Caco-2 (cell line): ENCODE data around the gene SH3BP2. TPM values are rescaled to one million over a fixed set of nuclear protein-coding genes. Genes with fewer than 3 reads are reported as not detected.

Source experiments
- BruUV-seq: library from RNA; stranded (reverse); fragments of 400-500 nt; replicated peaks from 2 replicates; lab custom pipeline; 2021; lab: Mats Ljungman, UMichigan
- CTCF ChIA-PET: fragments of 300-600 bp; sonication (Branson Sonifier 250); formaldehyde crosslinking; loops from one replicate; lab custom pipeline; 2022; ENCODE audit warnings: antibody characterized with exemption; lab: Charles Lee
- POLR2A ChIA-PET: fragments of 300-600 bp; sonication (Branson Sonifier 250); formaldehyde crosslinking; loops from one replicate; lab custom pipeline; 2022; ENCODE audit warnings: antibody characterized with exemption; lab: Charles Lee
- DNase-seq, 2 experiments: peaks; one replicate each; pipeline versions ENCODE4 v3.0.0 to v3.0.0-alpha.2; 2020 to 2022
- H3K27me3 ChIP-seq: replicated peaks from 2 replicates; pipeline ENCODE4 v1.6.0; 2011; ENCODE audit warnings: low read length; ENCODE audit not compliant: control insufficient read depth, insufficient read depth
- H3K36me3 ChIP-seq: 2 replicates; pipeline ENCODE4 v1.5.1; 2011; ENCODE audit warnings: low read length; ENCODE audit not compliant: control insufficient read depth, insufficient read depth
- H3K4me1 ChIP-seq: fragments of 250-450 bp; sonication (Bioruptor Pico); 2 replicates; pipeline ENCODE4 v1.5.1; 2020; ENCODE audit warnings: mild to moderate bottlenecking
- H3K4me3 ChIP-seq: 2 replicates; pipeline ENCODE4 v1.5.1; 2011; ENCODE audit warnings: low read depth, mild to moderate bottlenecking, control low read depth, low read length
- H3K9me3 ChIP-seq: fragments of 250-450 bp; sonication (Bioruptor Pico); 2 replicates; pipeline ENCODE4 v1.5.1; 2020; ENCODE audit warnings: mild to moderate bottlenecking, moderate library complexity
- H3K27ac Mint-ChIP-seq: one replicate; pipeline ENCODE4 v1.8.0; 2022; ENCODE audit warnings: mixed read lengths; ENCODE audit not compliant: unreplicated experiment
- H3K27me3 Mint-ChIP-seq: one replicate; pipeline ENCODE4 v1.8.0; 2022; ENCODE audit warnings: mixed read lengths; ENCODE audit not compliant: insufficient read depth, unreplicated experiment
- H3K36me3 Mint-ChIP-seq: one replicate; pipeline ENCODE4 v1.8.0; 2022; ENCODE audit warnings: mild to moderate bottlenecking, mixed read lengths; ENCODE audit not compliant: insufficient read depth, unreplicated experiment
- H3K4me1 Mint-ChIP-seq: one replicate; pipeline ENCODE4 v1.8.0; 2022; ENCODE audit warnings: low read depth, mixed read lengths; ENCODE audit not compliant: unreplicated experiment
- H3K4me3 Mint-ChIP-seq: one replicate; pipeline ENCODE4 v1.8.0; 2022; ENCODE audit warnings: mild to moderate bottlenecking, moderate library complexity, mixed read lengths; ENCODE audit not compliant: unreplicated experiment
- H3K9me3 Mint-ChIP-seq: one replicate; pipeline ENCODE4 v1.8.0; 2022; ENCODE audit warnings: mixed read lengths; ENCODE audit not compliant: unreplicated experiment
- CTCF ChIP-seq, 2 experiments: fragments of 200-600 bp in 1 of 2; IDR thresholded peaks; 1 replicate in 1 of 2; 2 replicates in 1 of 2; pipeline versions ENCODE4 v1.5.1 to v1.8.0; 2011 to 2022; ENCODE audit warnings: antibody characterized with exemption in 1 of 2, control low read depth in 1 of 2, inconsistent platforms in 1 of 2, low read depth in 1 of 2, low read length in 1 of 2, mild to moderate bottlenecking in 1 of 2, moderate library complexity in 1 of 2; ENCODE audit not compliant: insufficient read depth in 1 of 2, severe bottlenecking in 1 of 2, unreplicated experiment in 1 of 2
- intact Hi-C: fragments of 100-400 bp; cut with micrococcal nuclease; formaldehyde crosslinking; loops from one replicate; pipeline ENCODE4 v1.10.0; 2022; ENCODE audit not compliant: unreplicated experiment
- total RNA-seq: library from RNA; stranded (reverse); gene quantifications from 2 replicates; pipeline ENCODE4 v1.2.3, GENCODE V29; 2022

Gene SH3BP2
- total RNA-seq, 1 experiment from 2014 or later = 44.4 TPM

DNA sequence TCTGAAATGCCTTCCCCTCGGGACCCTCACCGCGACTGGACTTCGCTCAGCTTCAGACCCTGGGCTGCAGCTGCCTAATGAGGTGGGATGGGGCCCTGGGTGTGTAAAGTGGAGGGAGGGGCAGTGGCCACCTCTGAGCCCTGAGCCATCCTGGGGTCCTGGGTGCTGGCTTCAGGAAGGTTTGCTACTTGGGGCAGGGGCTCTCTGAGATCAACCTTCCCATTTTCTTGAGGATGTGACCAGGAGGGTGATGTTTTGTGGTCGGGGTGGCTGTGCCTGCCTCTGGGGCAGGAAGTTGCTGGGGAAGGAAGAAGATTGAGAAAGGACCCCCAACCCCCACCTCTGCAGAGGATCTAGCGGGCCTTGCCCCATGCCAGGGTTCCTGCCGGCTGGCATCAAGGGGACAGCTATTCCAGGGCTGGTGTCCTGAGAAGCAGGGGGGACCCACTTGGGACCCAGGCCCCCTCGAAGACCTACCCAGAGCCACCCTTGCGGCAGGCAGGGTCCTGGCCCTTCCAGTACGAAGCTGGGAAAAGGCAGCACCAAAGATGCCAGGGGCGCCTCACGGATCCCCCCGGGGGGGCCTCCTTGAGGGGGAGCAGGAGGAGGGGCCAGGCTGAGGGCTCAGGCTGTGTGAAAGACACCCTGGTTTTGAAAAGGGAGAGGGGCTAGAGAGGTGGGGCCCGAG, 6.5 kb downstream of the SH3BP2 start:
- no peaks in the 10 kb centered on the region for H3K27me3 ChIP-seq
- no peak for TF ChIP-seq CTCF (IDR thresholded peaks at IDR 0.05; ENCODE audit: insufficient read depth in 1 of 2, low read depth in 1 of 2, low read length in 1 of 2, severe bottlenecking in 1 of 2, unreplicated experiment in 1 of 2)
- no peak overlapping the region for H3K4me3 ChIP-seq
- no peaks in the 10 kb centered on the region for H3K36me3 ChIP-seq
- H3K9me3 Mint-ChIP-seq = no peaks in the 10 kb centered on the region
- ChIA-PET CTCF (no interaction called here), POLR2A (no interaction called here)
- H3K27ac Mint-ChIP-seq = no peak overlapping the region
- H3K4me1 ChIP-seq = peaks cover 5% of the 10 kb centered on the region; the same call in 1 of the 2 replicates
- intact Hi-C loops = no loop called here
- H3K36me3 Mint-ChIP-seq = no peaks in the 10 kb centered on the region
- H3K9me3 ChIP-seq = no peaks in the 10 kb centered on the region
- H3K4me3 Mint-ChIP-seq = no peak overlapping the region
- no TSS peak for BruUV-seq
- no peaks in the 10 kb centered on the region for H3K27me3 Mint-ChIP-seq
- H3K4me1 Mint-ChIP-seq = no peaks in the 10 kb centered on the region
- peak in 1 of 2 experiments; percentile 15 for DNase-seq

DNA sequence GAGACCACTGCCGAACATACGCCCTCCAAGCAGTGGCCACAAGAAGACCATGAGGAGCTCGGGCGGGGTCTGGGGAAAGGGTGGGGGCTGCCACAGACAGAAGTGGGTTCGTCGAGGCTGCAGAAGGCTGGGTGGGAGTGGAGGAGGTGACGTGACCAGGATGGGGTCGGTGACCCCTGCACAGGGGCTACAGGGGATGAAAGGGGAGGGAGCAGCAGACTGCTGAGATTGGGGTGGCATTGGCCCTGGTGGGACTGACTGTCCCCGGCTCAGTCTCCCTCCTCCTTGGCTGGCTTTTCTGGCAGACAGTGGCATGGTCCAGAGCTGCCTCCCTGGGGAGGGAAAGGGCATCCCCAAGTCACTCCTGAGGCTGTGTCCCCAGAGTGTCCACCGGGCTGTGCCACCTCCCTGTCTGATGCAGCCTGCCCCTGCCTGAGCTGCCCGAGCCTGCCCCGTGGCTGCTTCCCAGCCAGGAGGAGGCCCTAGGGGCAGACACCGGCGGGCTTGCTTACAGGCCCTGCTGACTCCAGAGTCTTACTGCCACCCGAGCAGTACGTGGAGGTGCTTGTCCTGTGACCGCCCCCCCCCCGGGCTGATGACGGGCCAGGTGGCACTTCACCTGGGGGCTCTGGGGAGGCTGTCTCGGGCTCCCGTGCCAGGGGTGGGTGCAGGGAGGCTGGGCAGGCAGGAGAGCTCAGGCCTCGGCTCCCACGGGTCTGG, 7.2 kb downstream of the SH3BP2 start:
- H3K27ac Mint-ChIP-seq = no peak overlapping the region
- H3K27me3 ChIP-seq = no peaks in the 10 kb centered on the region
- no peak overlapping the region for H3K4me3 ChIP-seq
- CTCF ChIA-PET = no interaction called here
- no peaks in the 10 kb centered on the region for H3K4me1 Mint-ChIP-seq
- H3K4me1 ChIP-seq = 0 out of 2 replicates have a peak, but pooled peaks cover 3% of the 10 kb centered on the region
- no peaks in the 10 kb centered on the region for H3K27me3 Mint-ChIP-seq
- DNase-seq = no peak
- TF ChIP-seq CTCF (IDR thresholded peaks at IDR 0.05; ENCODE audit: insufficient read depth in 1 of 2, low read depth in 1 of 2, low read length in 1 of 2, severe bottlenecking in 1 of 2, unreplicated experiment in 1 of 2) = no peak
- H3K4me3 Mint-ChIP-seq = no peak overlapping the region
- POLR2A ChIA-PET = no interaction called here
- BruUV-seq = no TSS peak
- H3K9me3 Mint-ChIP-seq = no peaks in the 10 kb centered on the region
- no peaks in the 10 kb centered on the region for H3K36me3 Mint-ChIP-seq
- no peaks in the 10 kb centered on the region for H3K9me3 ChIP-seq
- intact Hi-C loops = no loop called here
- no peaks in the 10 kb centered on the region for H3K36me3 ChIP-seq

GRCh38 chr4:2800691-2801596, 8.1 kb downstream of the SH3BP2 start:
- Mint-ChIP-seq H3K4me3 (no peak overlapping the region), H3K27ac (no peak overlapping the region), H3K36me3 (no peaks in the 10 kb centered on the region), H3K4me1 (no peaks in the 10 kb centered on the region), H3K27me3 (no peaks in the 10 kb centered on the region), H3K9me3 (no peaks in the 10 kb centered on the region)
- no peak for TF ChIP-seq CTCF (IDR thresholded peaks at IDR 0.05; ENCODE audit: insufficient read depth in 1 of 2, low read depth in 1 of 2, low read length in 1 of 2, severe bottlenecking in 1 of 2, unreplicated experiment in 1 of 2)
- POLR2A ChIA-PET = no interaction called here
- DNase-seq = no peak
- Histone ChIP-seq H3K4me3 (no peak overlapping the region), H3K9me3 (no peaks in the 10 kb centered on the region), H3K4me1 (0 out of 2 replicates have a peak, but pooled peaks cover 3% of the 10 kb centered on the region), H3K36me3 (no peaks in the 10 kb centered on the region), H3K27me3 (no peaks in the 10 kb centered on the region)
- CTCF ChIA-PET = no interaction called here
- no TSS peak for BruUV-seq
- intact Hi-C loops = no loop called here
